Small intestine (tissue), 7 donors: ENCODE data around the gene SRGAP3. TPM values are rescaled to one million over a fixed set of nuclear protein-coding genes. Genes with fewer than 3 reads are reported as not detected.

Experiments used
- DNase-seq, 2 donors: peaks; one replicate each; pipeline versions ENCODE4 v3.0.0 to v3.0.0-alpha.2; 2013
- FAIRE-seq: peaks from 2 replicates; lab custom pipeline; 2012; peaks lifted over from hg19 to GRCh38; lab: Jason Lieb, UNC
- H3K27ac ChIP-seq, 3 donors: one replicate each; pipeline ENCODE4 v1.5.1; 2013; ENCODE audit warnings: low read length in 2 of 3, mild to moderate bottlenecking in 2 of 3, control low read depth in 1 of 3, inconsistent platforms in 1 of 3, low read depth in 1 of 3, moderate library complexity in 1 of 3
- H3K27me3 ChIP-seq, 3 donors: one replicate each; pipeline ENCODE4 v1.6.1; 2013; ENCODE audit warnings: low read length in 3 of 3, inconsistent platforms in 1 of 3; ENCODE audit not compliant: control insufficient read depth in 3 of 3, insufficient read depth in 3 of 3
- H3K36me3 ChIP-seq, 3 donors: one replicate each; pipeline ENCODE4 v1.6.1; 2013; ENCODE audit warnings: low read length in 3 of 3, inconsistent platforms in 1 of 3, low read depth in 1 of 3, mild to moderate bottlenecking in 1 of 3, moderate library complexity in 1 of 3; ENCODE audit not compliant: control insufficient read depth in 3 of 3, insufficient read depth in 2 of 3
- H3K4me1 ChIP-seq, 3 donors: one replicate each; pipeline ENCODE4 v1.6.1; 2013; ENCODE audit warnings: low read length in 2 of 3, inconsistent platforms in 1 of 3, low read depth in 1 of 3, mild to moderate bottlenecking in 1 of 3, moderate library complexity in 1 of 3; ENCODE audit not compliant: control insufficient read depth in 3 of 3, insufficient read depth in 2 of 3
- H3K4me3 ChIP-seq, 3 donors: one replicate each; pipeline ENCODE4 v1.5.1; 2013; ENCODE audit warnings: low read length in 3 of 3, control low read depth in 1 of 3, inconsistent platforms in 1 of 3, low read depth in 1 of 3, mild to moderate bottlenecking in 1 of 3, moderate library complexity in 1 of 3
- H3K9me3 ChIP-seq, 2 donors: one replicate each; pipeline ENCODE4 v1.6.1; 2013; ENCODE audit warnings: low read depth in 1 of 2, low read length in 1 of 2; ENCODE audit not compliant: control insufficient read depth in 2 of 2, insufficient read depth in 1 of 2
- WGBS, 3 donors: extraction: QIAGEN DNeasy Blood & Tissue Kit; methylation state at CpG; one replicate each; pipeline ENCODE4 v1.1.7; 2013; 5-methylcytosine and 5-hydroxymethylcytosine counted together
- polyA plus RNA-seq, 4 donors: library from polyadenylated mRNA; stranded (reverse) in 3 of 4; unstranded in 1 of 4; fragments of 200-250 nt in 3 of 4; fragments of 120-200 nt in 1 of 4; gene quantifications; one replicate each; pipeline versions ENCODE4 v1.2.1 to v1.2.3, GENCODE V29; 2013
- donor health status: healthy with polysubstance abuse.
- donor health status: control.
- donor health status: control.
- donor health status: Bipolar disorder and iron deficiency.
- donor health status: healthy.

The SRGAP3 gene
- polyA plus RNA-seq, 4 donors: 0.22 to 2.7 (median 1.2) TPM

- no peaks in the 10 kb centered on the region for H3K27me3 ChIP-seq
- H3K9me3 ChIP-seq: no peaks in the 10 kb centered on the region
- 80 to 94% (median 85%) methylated on average over 12 of the region's 12 CpGs for WGBS, 3 donors
- H3K36me3 ChIP-seq: peaks cover 0 to 3% (median 0%) of the 10 kb centered on the region in 3 donors
- no peak overlapping the region for H3K27ac ChIP-seq
- FAIRE-seq (no peak), DNase-seq (no peak)
- no peak overlapping the region for H3K4me3 ChIP-seq
- no peaks in the 10 kb centered on the region for H3K4me1 ChIP-seq
These were observed 148.2 kb downstream of the SRGAP3 start for GRCh38 chr3:9101286-9101685.

- H3K4me3 ChIP-seq: no peak overlapping the region
These were observed 148.9 kb downstream of the SRGAP3 start for GRCh38 chr3:9100513-9100894.

GRCh38 chr3:9099702-9100512 lies 149.5 kb downstream of the SRGAP3 start:
- no peak overlapping the region for H3K27ac ChIP-seq
- H3K4me1 ChIP-seq: no peaks in the 10 kb centered on the region
- H3K36me3 ChIP-seq: peaks cover 0 to 3% (median 0%) of the 10 kb centered on the region in 3 donors
- H3K4me3 ChIP-seq: no peak overlapping the region
- 89 to 93% (median 92%) methylated on average over 12 of the region's 12 CpGs for WGBS, 3 donors
- FAIRE-seq (no peak), DNase-seq (no peak)
- no peaks in the 10 kb centered on the region for H3K27me3 ChIP-seq
- H3K9me3 ChIP-seq: no peaks in the 10 kb centered on the region

More at GRCh38 chr3:9100513-9100894, 148.9 kb downstream of the SRGAP3 start:
- WGBS, 3 donors: 81 to 84% (median 81%) methylated on average over 5 of the region's 5 CpGs
- H3K4me1 ChIP-seq: no peaks in the 10 kb centered on the region
- no peak overlapping the region for H3K27ac ChIP-seq
- no peak for DNase-seq
- no peak for FAIRE-seq
- no peaks in the 10 kb centered on the region for H3K27me3 ChIP-seq
- H3K9me3 ChIP-seq: no peaks in the 10 kb centered on the region
- peaks cover 0 to 3% (median 0%) of the 10 kb centered on the region in 3 donors for H3K36me3 ChIP-seq

GRCh38 chr3:9098716-9099675 lies 150.4 kb downstream of the SRGAP3 start:
- Histone ChIP-seq H3K27ac (no peak overlapping the region), H3K27me3 (no peaks in the 10 kb centered on the region), H3K9me3 (no peaks in the 10 kb centered on the region), H3K36me3 (no peaks in the 10 kb centered on the region), H3K4me1 (no peaks in the 10 kb centered on the region), H3K4me3 (no peak overlapping the region)
- peak; percentile 4 to 25 for DNase-seq
- FAIRE-seq: no peak
- 61 to 65% (median 62%) methylated on average over 17 of the region's 17 CpGs for WGBS, 3 donors

- Histone ChIP-seq H3K4me1 (no peaks in the 10 kb centered on the region), H3K9me3 (no peaks in the 10 kb centered on the region), H3K27me3 (no peaks in the 10 kb centered on the region), H3K27ac (no peak overlapping the region), H3K36me3 (no peaks in the 10 kb centered on the region), H3K4me3 (no peak overlapping the region)
- DNase-seq (no peak), FAIRE-seq (no peak)
- WGBS, 3 donors: 84 to 94% (median 93%) methylated on average over 7 of the region's 7 CpGs
These were observed 152.0 kb downstream of the SRGAP3 start for GRCh38 chr3:9097495-9097894.

- Histone ChIP-seq H3K9me3 (no peaks in the 10 kb centered on the region), H3K27ac (no peak overlapping the region), H3K4me1 (no peaks in the 10 kb centered on the region), H3K4me3 (no peak overlapping the region), H3K36me3 (no peaks in the 10 kb centered on the region), H3K27me3 (no peaks in the 10 kb centered on the region)
- DNase-seq: no peak
- no peak for FAIRE-seq
- WGBS, 3 donors: 55 to 69% (median 68%) methylated on average over 15 of the region's 15 CpGs
These were observed 157.8 kb downstream of the SRGAP3 start for GRCh38 chr3:9091486-9092235.

GRCh38 chr3:9088441-9089353 lies 160.7 kb downstream of the SRGAP3 start:
- FAIRE-seq (no peak), DNase-seq (peak; percentile 33 to 64)
- Histone ChIP-seq H3K27ac (no peak overlapping the region), H3K4me1 (no peaks in the 10 kb centered on the region), H3K9me3 (no peaks in the 10 kb centered on the region), H3K27me3 (no peaks in the 10 kb centered on the region), H3K4me3 (no peak overlapping the region), H3K36me3 (no peaks in the 10 kb centered on the region)
- whole genome bisulfite sequencing, 3 donors: 25 to 48% (median 26%) methylated on average over 11 to 12 of the region's 12 CpGs
